Retinal pigment epithelial cell (primary cell): ENCODE measurements around the gene CEACAM4.
"Not testable (repeated sequence)": the region's sequence is repeated elsewhere in the genome, so short reads cannot be mapped to it uniquely, and the experiment has no call there.

Source experiments
- DNase-seq: peaks from one replicate; pipeline ENCODE4 v3.0.0-alpha.2; 2010; ENCODE audit warnings: low read depth
- H3K4me3 ChIP-seq: 2 replicates; pipeline ENCODE4 v1.5.1; 2011; ENCODE audit warnings: mild to moderate bottlenecking, low read length, control low read depth, moderate library complexity
- CTCF ChIP-seq: conservative IDR thresholded peaks from 2 replicates; pipeline ENCODE4 v1.5.1; 2011; ENCODE audit warnings: low read depth, low read length, control low read depth, inconsistent platforms

CEACAM4 gene

DNA sequence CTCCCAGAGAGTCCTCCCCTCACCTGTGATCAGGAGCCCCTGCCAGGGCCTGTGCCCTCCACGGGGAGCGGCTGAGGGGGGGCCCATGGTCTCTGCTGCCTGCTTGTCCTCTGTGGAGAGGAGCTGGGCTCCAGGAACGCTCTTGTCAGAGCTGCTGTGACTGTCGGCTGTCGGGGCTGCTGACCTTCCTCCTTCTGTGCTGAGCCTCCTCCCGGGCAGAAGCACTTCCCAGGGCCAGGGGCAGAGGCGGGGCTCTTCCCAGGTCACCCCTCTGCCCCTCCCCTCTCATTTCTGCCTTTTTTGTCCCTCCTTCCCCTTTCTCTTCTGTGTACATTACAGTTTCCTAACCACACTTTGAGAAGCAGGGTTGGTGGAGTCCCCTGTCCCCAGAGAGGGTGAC, at the start of gene CEACAM4:
CEACAM4 (minus strand) TSS at position 198 of the 400 bp plus-strand sequence; CDS start at position 87, 111 bp downstream.
- no peak for TF ChIP-seq CTCF
- no peak within 1 kb of the TSS for H3K4me3 ChIP-seq
- DNase-seq = no peak

GRCh38 chr19:41671486-41671885, 44.6 kb upstream of the CEACAM4 start:
- DNase-seq = no peak
- TF ChIP-seq CTCF = no peak
- no peak overlapping the region for H3K4me3 ChIP-seq

DNA sequence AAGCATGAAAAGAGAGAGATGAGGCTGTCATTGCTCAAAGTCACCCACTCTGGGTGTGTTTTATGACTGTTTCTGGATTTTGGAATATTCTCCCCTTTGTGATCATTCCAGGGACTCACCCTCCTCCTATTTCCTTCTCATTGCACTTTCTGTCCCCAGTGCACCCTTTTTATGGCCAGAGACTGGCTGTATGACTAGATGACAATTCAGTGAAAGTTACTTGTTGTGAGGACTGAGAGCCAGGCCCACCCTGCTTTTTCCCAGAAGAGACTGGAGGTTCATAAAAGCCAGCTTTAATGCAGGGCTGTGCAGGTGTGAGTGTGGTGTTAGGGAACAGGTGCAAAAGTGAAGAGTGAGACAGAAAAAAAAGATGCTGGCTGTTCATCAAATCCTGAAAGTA, 43.9 kb upstream of the CEACAM4 start:
- TF ChIP-seq CTCF = no peak
- no peak for DNase-seq
- H3K4me3 ChIP-seq = no peak overlapping the region

GRCh38 chr19:41668315-41668714, 41.4 kb upstream of the CEACAM4 start:
- TF ChIP-seq CTCF = no peak
- H3K4me3 ChIP-seq = no peak overlapping the region
- DNase-seq = no peak

GRCh38 chr19:41666075-41666474, 39.2 kb upstream of the CEACAM4 start:
- DNase-seq = no peak
- TF ChIP-seq CTCF = no peak
- H3K4me3 ChIP-seq = no peak overlapping the region

- TF ChIP-seq CTCF = no peak
- no peak for DNase-seq
- H3K4me3 ChIP-seq = no peak overlapping the region
Observed at GRCh38 chr19:41657157-41657556, 30.3 kb upstream of the CEACAM4 start.

GRCh38 chr19:41656756-41657155, 29.9 kb upstream of the CEACAM4 start:
- not testable (repeated sequence) for H3K4me3 ChIP-seq, DNase-seq

DNA sequence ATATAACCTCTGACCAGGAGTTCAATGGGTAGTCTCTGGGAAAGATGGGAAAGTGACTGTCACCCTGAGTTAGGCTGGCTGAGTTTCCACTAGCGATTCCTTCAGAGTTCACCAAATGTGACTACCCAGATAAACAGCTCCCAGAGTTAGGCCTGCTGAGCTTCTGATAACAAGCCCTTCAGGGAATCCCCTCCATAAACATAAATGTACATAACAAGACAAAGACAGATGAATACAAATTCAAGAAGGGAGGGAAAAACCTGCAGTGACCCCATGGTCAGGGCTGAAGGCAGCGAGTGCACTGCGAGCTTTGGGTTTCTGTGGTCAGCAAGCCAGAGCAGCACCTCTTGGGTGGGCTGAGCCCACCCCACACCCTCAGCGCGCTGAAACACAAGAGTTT, 25.4 kb upstream of the CEACAM4 start:
- TF ChIP-seq CTCF = no peak
- H3K4me3 ChIP-seq = no peak overlapping the region
- no peak for DNase-seq
